ENCODE results near the gene RDH13.
A peak's percentile ranks its signal among the peaks of the same experiment; 100 is the strongest.

Gene RDH13

DNA sequence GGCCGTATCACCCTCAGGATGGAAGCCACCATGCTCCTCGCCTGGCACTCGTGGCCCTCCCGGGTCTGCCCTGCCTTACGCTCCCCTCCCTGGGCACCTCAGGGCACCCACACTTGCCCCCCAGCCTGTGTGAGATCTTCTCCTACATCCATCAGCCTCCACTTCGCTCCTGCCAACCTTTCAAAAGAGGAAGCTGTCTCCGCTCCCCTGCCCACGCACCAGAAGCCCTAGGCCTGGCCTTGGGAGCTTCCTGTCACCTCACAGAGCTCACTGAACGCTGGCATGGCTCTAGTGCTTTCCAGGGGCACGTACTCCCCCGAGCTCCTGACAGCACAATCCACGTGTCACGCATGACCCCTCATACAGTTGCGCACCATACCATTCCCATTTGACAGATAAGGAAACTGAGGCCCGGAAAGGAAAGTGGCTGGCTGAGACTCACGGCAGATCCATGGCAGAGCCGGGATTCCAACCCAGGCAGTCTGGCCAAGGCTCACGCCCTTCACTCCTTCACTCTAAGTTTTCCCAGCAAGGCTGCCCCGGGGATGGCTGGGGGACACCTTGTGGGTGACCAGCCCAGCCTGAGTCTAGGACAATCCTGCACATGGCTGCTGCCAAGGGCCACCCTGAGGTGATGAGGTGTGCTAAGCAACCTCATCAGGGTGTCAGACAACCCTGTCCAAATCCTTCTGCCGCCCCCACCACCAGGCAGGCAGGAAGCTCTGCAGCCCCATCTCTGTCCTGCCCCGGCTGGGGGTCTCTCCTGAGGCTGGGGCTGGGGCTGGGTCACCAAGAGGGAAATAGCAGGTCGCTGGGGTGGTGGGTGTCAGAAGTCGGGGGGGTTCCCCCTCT is 35.1 kb upstream of the RDH13 start:
- Mint-ChIP-seq H3K36me3 (ENCODE audit: low read depth) (peaks cover 23% of the 10 kb centered on the region), H3K27me3 (ENCODE audit: low read depth) (no peaks in the 10 kb centered on the region), H3K27ac (no peak overlapping the region), H3K9me3 (peaks cover 2% of the 10 kb centered on the region), H3K4me1 (ENCODE audit: low read depth) (no peaks in the 10 kb centered on the region), H3K4me3 (no peak overlapping the region)
- no peak for DNase-seq (ENCODE audit: low spot score)

DNA sequence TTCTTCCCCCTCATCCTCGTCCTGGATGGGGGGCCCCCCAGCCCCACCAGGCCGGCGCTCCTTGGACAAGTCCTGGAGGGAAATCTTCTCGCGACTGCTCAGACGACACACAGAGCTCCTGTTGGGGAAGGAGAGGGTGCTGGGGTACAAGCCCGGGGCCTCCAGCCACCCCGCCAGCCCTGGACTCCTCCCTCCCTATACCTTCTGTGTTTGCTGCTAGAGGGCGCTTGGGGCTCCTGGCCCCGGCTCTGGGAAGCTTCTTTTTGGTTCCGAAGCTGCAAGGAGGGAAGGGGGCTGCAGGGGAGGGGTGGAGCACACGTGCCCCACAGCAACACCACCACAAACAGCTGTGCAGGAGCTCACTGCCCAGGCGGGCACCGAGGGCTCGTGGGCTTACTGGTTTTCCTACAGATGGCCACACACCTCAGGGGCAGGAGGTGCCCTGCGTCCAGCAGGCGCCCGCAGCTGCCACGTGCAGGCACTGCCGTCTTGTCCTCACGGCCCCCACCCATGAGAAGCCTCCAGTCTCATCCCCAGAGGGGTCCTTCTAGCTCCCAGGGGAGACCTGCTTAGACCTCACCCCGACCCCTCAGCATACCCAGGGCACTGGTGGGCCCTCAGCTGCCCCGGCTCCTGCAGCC is 33.2 kb upstream of the RDH13 start:
- Mint-ChIP-seq H3K27ac (peak overlapping the region; percentile 20), H3K4me3 (no peak overlapping the region), H3K36me3 (ENCODE audit: low read depth) (peaks cover 9% of the 10 kb centered on the region), H3K4me1 (ENCODE audit: low read depth) (no peaks in the 10 kb centered on the region), H3K9me3 (no peaks in the 10 kb centered on the region), H3K27me3 (ENCODE audit: low read depth) (no peaks in the 10 kb centered on the region)
- no peak for DNase-seq (ENCODE audit: low spot score)

DNA sequence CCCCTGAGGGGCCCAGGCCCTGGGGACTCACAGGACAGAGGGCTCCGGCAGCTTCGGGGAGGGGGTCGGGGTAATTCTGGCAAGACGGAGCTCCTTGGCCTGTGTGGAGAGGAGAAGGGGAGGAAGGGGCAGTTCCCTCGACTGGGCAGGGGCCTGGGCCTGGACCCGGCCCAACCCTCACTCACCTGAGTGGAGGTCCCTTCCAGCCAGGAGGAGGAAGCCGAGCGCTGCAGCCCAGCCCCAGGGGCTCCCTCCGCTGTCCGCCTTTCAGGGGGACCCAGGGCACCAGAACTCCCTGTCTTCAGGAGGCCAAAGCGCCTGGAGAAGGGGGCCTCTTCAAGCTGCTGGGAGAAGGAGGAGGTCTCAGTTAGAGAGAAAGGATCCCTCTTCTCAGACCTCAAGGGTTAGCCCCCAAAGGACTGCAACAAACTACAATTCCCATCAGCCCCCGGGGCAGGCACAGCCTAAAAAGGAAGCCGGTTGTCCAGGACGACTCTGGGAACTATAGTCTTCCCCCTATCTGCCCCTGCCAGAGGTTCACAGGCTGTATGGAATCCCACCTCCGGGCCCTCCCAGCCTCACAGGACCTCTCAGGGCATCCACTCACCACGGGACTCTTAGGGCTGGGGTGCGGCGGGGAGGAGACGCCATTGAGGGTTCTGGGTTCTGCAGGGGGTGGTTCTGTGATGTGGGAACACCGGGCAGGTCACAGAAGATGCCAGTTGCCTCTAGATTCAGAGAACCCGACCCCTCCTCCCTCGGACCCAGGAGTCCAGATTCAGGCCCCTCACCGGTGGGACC is 32.5 kb upstream of the RDH13 start:
- no peak overlapping the region for H3K27ac Mint-ChIP-seq
- H3K9me3 Mint-ChIP-seq: no peaks in the 10 kb centered on the region
- no peak for DNase-seq (ENCODE audit: low spot score)
- H3K4me1 Mint-ChIP-seq (ENCODE audit: low read depth): no peaks in the 10 kb centered on the region
- no peaks in the 10 kb centered on the region for H3K27me3 Mint-ChIP-seq (ENCODE audit: low read depth)
- H3K4me3 Mint-ChIP-seq: no peak overlapping the region
- peaks cover 11% of the 10 kb centered on the region for H3K36me3 Mint-ChIP-seq (ENCODE audit: low read depth)

DNA sequence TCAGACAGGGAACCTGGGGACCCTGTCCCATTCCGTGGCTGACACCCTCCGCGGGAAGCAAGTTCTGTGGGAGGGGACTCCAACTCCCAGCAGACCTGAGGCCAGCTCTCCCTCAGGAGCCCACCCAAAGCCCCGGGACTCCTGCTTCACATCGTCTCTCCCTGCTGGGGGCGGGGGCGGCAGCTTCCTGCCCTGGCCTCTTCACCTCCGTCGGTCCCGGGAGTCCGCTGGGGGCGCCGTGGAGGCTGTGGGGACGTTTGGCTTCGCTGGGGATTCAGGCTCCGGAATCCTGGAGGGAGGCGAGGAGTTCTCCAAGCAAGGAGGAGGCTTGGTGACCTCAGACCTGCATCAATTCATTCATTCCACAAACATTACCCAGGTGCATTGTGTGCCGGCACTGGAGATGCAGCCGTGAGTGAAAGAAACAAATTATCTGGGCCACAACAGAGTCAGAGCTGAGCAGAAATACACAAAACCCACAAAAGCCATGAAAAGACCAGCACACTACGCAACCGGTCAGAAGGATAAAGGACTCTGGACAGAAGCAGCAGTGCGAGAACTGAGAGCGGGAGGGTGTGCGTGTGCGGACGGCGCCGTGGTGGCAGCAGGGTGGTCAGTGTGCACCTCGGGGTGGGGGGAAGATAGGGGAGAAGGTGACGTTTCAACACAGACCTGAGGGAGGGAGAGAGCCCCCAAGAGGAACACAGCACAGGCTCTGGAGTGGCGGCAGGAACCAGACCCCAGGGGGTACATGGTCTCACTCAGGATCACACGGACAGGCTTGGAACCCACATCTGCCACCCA is 31.7 kb upstream of the RDH13 start:
- Mint-ChIP-seq H3K27ac (no peak overlapping the region), H3K9me3 (no peaks in the 10 kb centered on the region), H3K4me1 (ENCODE audit: low read depth) (no peaks in the 10 kb centered on the region), H3K36me3 (ENCODE audit: low read depth) (peaks cover 11% of the 10 kb centered on the region), H3K4me3 (no peak overlapping the region), H3K27me3 (ENCODE audit: low read depth) (no peaks in the 10 kb centered on the region)
- DNase-seq (ENCODE audit: low spot score): no peak

DNA sequence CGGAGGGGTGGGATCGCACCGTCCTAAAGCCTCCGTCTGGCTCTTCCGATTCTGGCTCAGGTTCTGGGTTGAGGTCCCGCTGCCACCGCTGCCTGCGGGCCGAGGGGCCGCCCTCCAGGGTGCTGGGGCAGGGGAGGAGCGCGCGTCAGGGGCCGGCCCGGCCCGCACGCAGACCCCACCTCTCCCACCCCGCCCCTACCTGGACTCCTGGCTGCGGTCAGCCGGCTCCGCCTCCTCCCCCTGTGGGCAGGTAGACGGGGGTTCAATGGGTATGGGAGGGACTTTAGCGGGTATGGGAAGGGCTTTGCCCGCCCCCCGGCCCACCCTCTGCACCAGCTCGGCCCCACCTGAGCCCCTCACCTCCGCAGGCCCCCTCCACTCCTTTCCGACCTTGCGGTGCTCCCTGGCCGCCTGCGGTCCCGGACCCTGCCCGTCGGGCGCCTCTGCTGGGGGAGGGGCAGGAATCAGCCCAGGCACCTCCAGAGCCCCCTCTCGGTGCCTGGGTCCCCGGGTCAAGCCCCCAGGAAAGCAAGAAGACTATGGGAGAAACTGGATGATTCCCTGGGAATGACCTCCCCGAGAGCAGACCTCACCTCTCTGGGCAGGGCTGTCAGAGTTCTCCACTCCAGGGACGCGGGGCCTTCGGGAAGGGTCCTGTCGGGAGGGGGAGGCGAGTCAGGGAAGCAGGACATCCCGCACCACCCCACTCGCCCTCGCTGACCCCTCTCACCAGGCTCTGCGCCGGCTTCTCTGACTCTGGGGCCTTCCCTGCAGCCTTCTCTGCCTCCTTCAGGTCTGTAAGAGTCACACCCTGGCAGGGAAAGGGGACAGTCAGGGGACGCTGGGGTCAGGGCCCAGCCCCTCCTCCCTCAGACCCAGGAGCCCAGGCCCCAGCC is 29.7 kb upstream of the RDH13 start:
- H3K4me3 Mint-ChIP-seq: no peak overlapping the region
- no peaks in the 10 kb centered on the region for H3K9me3 Mint-ChIP-seq
- no peak overlapping the region for H3K27ac Mint-ChIP-seq
- peaks cover 9% of the 10 kb centered on the region for H3K27me3 Mint-ChIP-seq (ENCODE audit: low read depth)
- no peak for DNase-seq (ENCODE audit: low spot score)
- H3K36me3 Mint-ChIP-seq (ENCODE audit: low read depth): peaks cover 20% of the 10 kb centered on the region
- peaks cover 10% of the 10 kb centered on the region for H3K4me1 Mint-ChIP-seq (ENCODE audit: low read depth)

DNA sequence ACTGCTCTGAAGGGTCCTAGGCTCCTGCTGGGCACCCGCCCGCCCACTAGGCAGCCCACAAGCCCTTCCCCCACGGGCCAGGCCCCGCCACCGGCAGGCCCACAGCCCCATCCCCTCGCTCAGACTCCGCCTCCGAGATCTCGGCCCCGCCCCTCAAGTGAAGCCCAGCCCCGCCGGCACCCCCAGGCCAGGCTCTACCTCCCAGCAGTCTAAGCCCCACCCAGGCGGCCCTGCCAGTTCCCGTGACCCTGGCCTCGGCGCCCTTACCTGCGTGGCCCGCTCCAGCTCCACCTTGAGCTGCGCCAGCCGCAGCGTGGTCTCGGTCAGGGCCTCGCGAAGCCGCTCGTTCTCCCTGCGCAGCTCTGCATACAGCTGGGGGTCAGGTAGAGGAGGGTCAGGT is 29.0 kb upstream of the RDH13 start:
- peaks cover 13% of the 10 kb centered on the region for H3K4me1 Mint-ChIP-seq (ENCODE audit: low read depth)
- no peak overlapping the region for H3K4me3 Mint-ChIP-seq
- H3K9me3 Mint-ChIP-seq: no peaks in the 10 kb centered on the region
- H3K27ac Mint-ChIP-seq: no peak overlapping the region
- peaks cover 23% of the 10 kb centered on the region for H3K36me3 Mint-ChIP-seq (ENCODE audit: low read depth)
- H3K27me3 Mint-ChIP-seq (ENCODE audit: low read depth): peaks cover 14% of the 10 kb centered on the region
- DNase-seq (ENCODE audit: low spot score): no peak

DNA sequence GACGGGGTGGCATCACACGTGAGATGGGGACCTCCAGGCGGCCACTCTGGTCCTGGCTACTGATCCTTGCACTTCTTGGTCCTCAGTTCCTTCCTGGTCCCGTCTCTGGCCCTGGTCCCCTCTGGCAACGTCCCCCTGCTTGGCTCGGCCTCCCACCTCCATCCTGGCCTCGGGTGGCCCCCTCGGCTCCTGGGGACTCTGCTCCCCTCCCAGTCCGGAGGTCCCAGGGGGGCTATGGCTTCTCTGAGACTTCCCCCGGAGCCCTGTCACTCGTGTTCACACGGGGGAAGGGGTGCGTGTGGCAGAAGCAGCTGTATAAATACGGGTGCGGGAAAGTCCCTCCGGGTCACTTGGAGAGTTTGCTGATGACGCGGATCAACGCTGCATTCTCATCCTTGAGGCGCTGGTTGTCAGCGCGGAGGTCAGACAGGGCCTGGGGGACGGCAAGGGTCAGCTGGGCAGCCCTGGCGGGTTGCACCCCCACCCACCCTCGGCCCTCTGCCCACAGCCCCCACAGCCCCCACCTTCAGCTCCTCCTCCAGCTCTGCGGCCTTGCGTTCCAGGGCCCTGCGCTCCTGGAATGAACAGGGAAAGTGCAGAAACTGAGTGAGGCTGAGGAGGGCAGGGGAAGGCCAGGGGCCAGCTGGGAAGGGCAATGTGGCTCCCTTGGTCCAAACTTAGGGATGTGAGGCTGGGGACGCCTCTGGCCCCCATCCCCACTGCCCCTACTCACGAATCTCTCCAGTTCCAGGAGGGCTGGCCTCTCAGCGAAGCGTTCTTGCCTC is 28.4 kb upstream of the RDH13 start:
- H3K4me1 Mint-ChIP-seq (ENCODE audit: low read depth): peaks cover 13% of the 10 kb centered on the region
- DNase-seq (ENCODE audit: low spot score): no peak
- no peak overlapping the region for H3K4me3 Mint-ChIP-seq
- peaks cover 14% of the 10 kb centered on the region for H3K27me3 Mint-ChIP-seq (ENCODE audit: low read depth)
- H3K36me3 Mint-ChIP-seq (ENCODE audit: low read depth): peaks cover 23% of the 10 kb centered on the region
- H3K27ac Mint-ChIP-seq: no peak overlapping the region
- H3K9me3 Mint-ChIP-seq: no peaks in the 10 kb centered on the region

DNA sequence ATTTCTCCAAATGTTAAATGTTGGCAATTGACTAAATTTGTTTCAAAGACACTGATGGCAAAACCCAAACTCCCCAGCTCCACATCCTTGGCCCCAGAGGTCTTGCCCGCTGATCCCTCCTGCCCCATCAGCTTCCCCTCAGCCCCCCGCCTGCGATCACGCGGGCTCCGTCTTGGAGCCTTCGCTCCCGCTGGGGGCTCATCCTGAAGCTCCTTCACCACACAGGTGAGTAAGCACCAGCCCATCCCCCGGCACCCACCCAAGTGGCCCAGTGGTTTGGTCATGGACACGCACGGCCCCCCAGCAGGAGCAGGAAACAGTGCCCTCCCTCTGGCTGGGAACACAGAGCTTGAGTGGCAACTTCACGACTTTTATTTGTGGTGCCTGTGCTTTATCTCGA is 27.6 kb upstream of the RDH13 start:
- Mint-ChIP-seq H3K27ac (no peak overlapping the region), H3K36me3 (ENCODE audit: low read depth) (peaks cover 23% of the 10 kb centered on the region), H3K4me1 (ENCODE audit: low read depth) (peaks cover 13% of the 10 kb centered on the region), H3K27me3 (ENCODE audit: low read depth) (peaks cover 20% of the 10 kb centered on the region), H3K4me3 (no peak overlapping the region), H3K9me3 (no peaks in the 10 kb centered on the region)
- DNase-seq (ENCODE audit: low spot score): no peak

DNA sequence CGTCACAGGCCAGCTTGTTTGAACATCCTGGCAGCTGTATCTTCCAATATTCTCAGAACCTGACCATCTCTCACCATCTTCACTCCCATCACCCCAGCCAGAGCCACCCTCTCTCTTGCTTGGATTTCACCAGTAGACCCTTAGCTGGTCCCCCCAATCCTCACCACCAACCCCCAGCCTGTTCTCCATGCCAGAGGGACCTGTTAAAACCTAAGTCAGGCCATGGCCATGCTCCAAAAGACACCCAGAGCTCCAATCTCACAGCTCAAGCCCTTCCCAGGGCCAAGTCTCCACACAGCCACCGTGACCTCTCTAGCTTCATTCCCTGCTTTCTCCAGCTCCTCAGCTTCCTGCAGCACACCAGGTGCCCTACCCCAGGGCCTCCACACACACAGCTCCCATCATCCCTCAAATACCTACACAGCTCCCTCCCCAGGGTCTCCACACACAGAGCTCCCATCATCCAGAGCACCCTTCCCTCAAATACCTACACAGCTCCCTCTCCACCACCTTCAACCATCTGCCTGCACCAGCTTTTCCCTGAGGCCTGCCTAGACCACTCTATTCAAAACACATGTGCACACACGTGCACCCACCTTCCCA is 26.5 kb upstream of the RDH13 start:
- Mint-ChIP-seq H3K36me3 (ENCODE audit: low read depth) (peaks cover 20% of the 10 kb centered on the region), H3K4me3 (no peak overlapping the region), H3K27ac (no peak overlapping the region), H3K9me3 (no peaks in the 10 kb centered on the region), H3K4me1 (ENCODE audit: low read depth) (peaks cover 13% of the 10 kb centered on the region), H3K27me3 (ENCODE audit: low read depth) (peaks cover 28% of the 10 kb centered on the region)
- DNase-seq (ENCODE audit: low spot score): no peak

DNA sequence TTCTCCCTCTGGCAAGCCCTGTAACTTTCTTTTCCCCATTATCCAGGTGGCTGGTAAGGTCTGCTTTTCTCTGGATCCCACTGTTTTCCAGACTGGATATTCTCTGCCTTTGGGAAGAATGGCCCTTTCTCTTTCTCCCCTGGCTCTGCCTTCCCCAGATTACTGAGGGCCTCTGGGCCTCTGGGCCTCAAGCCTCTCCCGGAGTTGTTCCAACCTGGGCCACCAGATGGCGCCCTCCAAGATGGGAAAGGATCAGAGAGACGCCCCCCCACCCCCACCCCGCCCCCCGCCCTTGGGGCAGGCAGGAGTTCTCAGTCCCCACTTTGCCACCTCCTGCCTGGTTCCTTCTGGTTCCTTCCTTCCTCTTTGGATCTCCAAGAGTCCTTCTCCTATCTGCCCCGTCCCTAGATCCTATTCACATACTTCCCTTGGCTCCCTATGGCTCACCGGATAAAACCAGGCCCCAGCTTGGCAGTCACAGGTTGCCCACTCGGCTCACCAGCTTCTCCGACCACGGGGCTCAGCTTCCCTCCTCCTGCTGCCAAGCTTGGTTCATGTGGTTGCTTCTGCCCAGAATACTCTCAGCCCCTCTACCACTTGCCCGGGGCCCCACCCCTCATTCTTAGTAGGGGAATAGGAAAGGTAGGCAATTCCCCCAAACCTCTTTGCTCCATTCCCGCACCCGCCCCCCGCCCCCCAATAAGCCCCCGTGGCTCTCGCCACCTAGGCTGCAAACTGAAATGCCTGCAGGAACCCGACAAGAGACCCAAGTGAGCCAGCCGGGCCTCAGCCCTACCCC is 25.8 kb upstream of the RDH13 start:
- peaks cover 35% of the 10 kb centered on the region for H3K27me3 Mint-ChIP-seq (ENCODE audit: low read depth)
- H3K27ac Mint-ChIP-seq: no peak overlapping the region

DNA sequence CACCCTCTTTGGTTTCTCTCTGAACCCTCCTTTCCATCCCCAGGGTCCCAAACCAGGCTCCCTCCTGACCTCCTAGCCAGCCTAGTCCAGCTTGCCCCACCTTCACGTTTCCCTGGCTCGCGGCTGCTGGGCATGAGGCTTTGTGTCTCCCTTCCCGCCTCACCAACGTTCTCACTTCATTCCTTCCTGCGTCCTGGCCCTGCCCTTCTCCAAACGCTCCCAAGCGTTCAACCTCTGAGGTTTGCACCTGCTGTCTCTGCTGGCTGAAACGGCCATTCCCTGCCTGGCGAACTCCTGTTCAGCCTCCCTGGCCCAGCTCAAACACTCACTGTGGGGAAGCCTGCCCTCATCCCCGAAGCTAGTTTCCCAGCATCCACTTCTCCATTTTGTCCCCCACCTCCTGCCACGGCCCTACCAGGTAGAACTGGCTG is 25.1 kb upstream of the RDH13 start:
- Mint-ChIP-seq H3K27me3 (ENCODE audit: low read depth) (peaks cover 39% of the 10 kb centered on the region), H3K27ac (no peak overlapping the region), H3K4me1 (ENCODE audit: low read depth) (peaks cover 13% of the 10 kb centered on the region), H3K4me3 (peak overlapping the region; percentile 9), H3K9me3 (no peaks in the 10 kb centered on the region), H3K36me3 (ENCODE audit: low read depth) (peaks cover 20% of the 10 kb centered on the region)
- DNase-seq (ENCODE audit: low spot score): no peak

More for the DNA sequence above, 25.8 kb upstream of the RDH13 start:
- peak; percentile 60 for DNase-seq (ENCODE audit: low spot score)
- Mint-ChIP-seq H3K4me3 (no peak overlapping the region), H3K4me1 (ENCODE audit: low read depth) (peaks cover 13% of the 10 kb centered on the region), H3K36me3 (ENCODE audit: low read depth) (peaks cover 20% of the 10 kb centered on the region), H3K9me3 (no peaks in the 10 kb centered on the region)
